H1 (cell line): ENCODE measurements around the gene ONECUT3.

Source experiments
- CBX8 ChIP-seq: fragments of 300-800, 300-1000 bp; sonication (generic); IDR thresholded peaks from 2 replicates; pipeline ENCODE4 v1.7.1; 2016; ENCODE audit warnings: low read depth, low read length, borderline replicate concordance
- CEBPB ChIP-seq: IDR thresholded peaks from 2 replicates; pipeline ENCODE4 v1.6.1; 2012; ENCODE audit warnings: low read depth, low read length
- EP300 ChIP-seq, 2 experiments: IDR thresholded peaks; 1 replicate in 1 of 2; 2 replicates in 1 of 2; pipeline ENCODE4 v1.6.1; 2011 to 2012; ENCODE audit warnings: low read depth in 2 of 2, low read length in 2 of 2, mild to moderate bottlenecking in 2 of 2, borderline replicate concordance in 1 of 2, inconsistent platforms in 1 of 2, moderate library complexity in 1 of 2
- EZH2 ChIP-seq: fragments of 200-600 bp; sonication (generic); IDR thresholded peaks from 2 replicates; pipeline ENCODE4 v1.7.1; 2012; ENCODE audit warnings: low read depth, mild to moderate bottlenecking, moderate library complexity, low read length, inconsistent platforms; ENCODE audit not compliant: severe bottlenecking
- JUN ChIP-seq: IDR thresholded peaks from 2 replicates; pipeline ENCODE4 v1.6.1; 2011; ENCODE audit warnings: low read depth, mild to moderate bottlenecking, improper control_type of control experiment, low read length
- KDM1A ChIP-seq: fragments of 200-600, 300-600 bp; sonication (generic); IDR thresholded peaks from 2 replicates; pipeline ENCODE4 v1.7.1; 2016; ENCODE audit warnings: mild to moderate bottlenecking, low read length, borderline replicate concordance
- POLR2A ChIP-seq, 2 experiments: IDR thresholded peaks; 1 replicate in 1 of 2; 2 replicates in 1 of 2; pipeline ENCODE4 v1.6.1; 2011; ENCODE audit warnings: low read depth in 2 of 2, low read length in 2 of 2, mild to moderate bottlenecking in 2 of 2; ENCODE audit errors: control extremely low read depth in 1 of 2
- RAD21 ChIP-seq, 2 experiments: IDR thresholded peaks in 1 of 2; conservative IDR thresholded peaks in 1 of 2; 2 replicates each; pipeline ENCODE4 v1.6.1; 2011; ENCODE audit warnings: low read depth in 2 of 2, low read length in 2 of 2, improper control_type of control experiment in 1 of 2, inconsistent platforms in 1 of 2, mild to moderate bottlenecking in 1 of 2, moderate library complexity in 1 of 2
- RFX5 ChIP-seq: IDR thresholded peaks from 2 replicates; pipeline ENCODE4 v1.6.1; 2011; ENCODE audit warnings: low read depth, low read length, improper control_type of control experiment, borderline replicate concordance
- TF ChIP-seq, protein P1 (sequence below), 3 experiments: IDR thresholded peaks; 1 replicate in 2 of 3; 2 replicates in 1 of 3; pipeline versions ENCODE4 v1.5.1 to v1.6.1; 2011; ENCODE audit warnings: low read length in 3 of 3, mild to moderate bottlenecking in 3 of 3, inconsistent platforms in 2 of 3, low read depth in 1 of 3, moderate library complexity in 1 of 3; ENCODE audit not compliant: insufficient read depth in 1 of 3; ENCODE audit errors: control extremely low read depth in 1 of 3

- TF ChIP-seq RAD21 (IDR thresholded peaks at IDR 0.05 in 1 of 2, conservative IDR thresholded peaks at IDR 0.05 in 1 of 2; ENCODE audit: low read depth in 2 of 2, low read length in 2 of 2): no peak
- TF ChIP-seq, protein P1, sequence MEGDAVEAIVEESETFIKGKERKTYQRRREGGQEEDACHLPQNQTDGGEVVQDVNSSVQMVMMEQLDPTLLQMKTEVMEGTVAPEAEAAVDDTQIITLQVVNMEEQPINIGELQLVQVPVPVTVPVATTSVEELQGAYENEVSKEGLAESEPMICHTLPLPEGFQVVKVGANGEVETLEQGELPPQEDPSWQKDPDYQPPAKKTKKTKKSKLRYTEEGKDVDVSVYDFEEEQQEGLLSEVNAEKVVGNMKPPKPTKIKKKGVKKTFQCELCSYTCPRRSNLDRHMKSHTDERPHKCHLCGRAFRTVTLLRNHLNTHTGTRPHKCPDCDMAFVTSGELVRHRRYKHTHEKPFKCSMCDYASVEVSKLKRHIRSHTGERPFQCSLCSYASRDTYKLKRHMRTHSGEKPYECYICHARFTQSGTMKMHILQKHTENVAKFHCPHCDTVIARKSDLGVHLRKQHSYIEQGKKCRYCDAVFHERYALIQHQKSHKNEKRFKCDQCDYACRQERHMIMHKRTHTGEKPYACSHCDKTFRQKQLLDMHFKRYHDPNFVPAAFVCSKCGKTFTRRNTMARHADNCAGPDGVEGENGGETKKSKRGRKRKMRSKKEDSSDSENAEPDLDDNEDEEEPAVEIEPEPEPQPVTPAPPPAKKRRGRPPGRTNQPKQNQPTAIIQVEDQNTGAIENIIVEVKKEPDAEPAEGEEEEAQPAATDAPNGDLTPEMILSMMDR (IDR thresholded peaks at IDR 0.05; ENCODE audit: control extremely low read depth in 1 of 3, insufficient read depth in 1 of 3, low read depth in 1 of 3, low read length in 3 of 3): no peak
- TF ChIP-seq EP300 (IDR thresholded peaks at IDR 0.05; ENCODE audit: borderline replicate concordance in 1 of 2, low read depth in 2 of 2, low read length in 2 of 2): no peak
- TF ChIP-seq EZH2: no peak
- no peak for TF ChIP-seq POLR2A (IDR thresholded peaks at IDR 0.05; ENCODE audit: control extremely low read depth in 1 of 2, low read depth in 2 of 2, low read length in 2 of 2)
- TF ChIP-seq KDM1A: no peak
- no peak for TF ChIP-seq CBX8
- no peak for TF ChIP-seq JUN
- TF ChIP-seq CEBPB: no peak
- no peak for TF ChIP-seq RFX5
Measured at GRCh38 chr19:1805401-1806183, 52.3 kb downstream of the ONECUT3 start.
